H1 (cell line): Measurements from ENCODE around the gene ACBD6. TPM values are rescaled to one million over a fixed set of nuclear protein-coding genes. Genes with fewer than 3 reads are reported as not detected.

Source experiments
- CTCF ChIA-PET: fragments of 300-600 bp; sonication (Branson Sonifier 250); formaldehyde crosslinking; loops from one replicate; lab custom pipeline; 2021; ENCODE audit not compliant: partially characterized antibody; lab: Charles Lee
- POLR2A ChIA-PET: fragments of 300-600 bp; sonication (Branson Sonifier 250); formaldehyde crosslinking; loops from one replicate; lab custom pipeline; 2021; ENCODE audit warnings: inconsistent platforms; ENCODE audit not compliant: partially characterized antibody; lab: Charles Lee
- DNase-seq, 2 experiments: peaks; one replicate each; pipeline versions ENCODE4 v3.0.0 to v3.0.0-alpha.2; 2010 to 2022; ENCODE audit warnings: low spot score in 2 of 2, low read depth in 1 of 2, mixed read lengths in 1 of 2
- FAIRE-seq: peaks from 2 replicates; lab custom pipeline; 2011; peaks lifted over from hg19 to GRCh38; lab: Jason Lieb, UNC
- H2AFZ ChIP-seq: 2 replicates; pipeline ENCODE4 v1.8.1; 2012; ENCODE audit warnings: low read length, inconsistent platforms
- H2AK5ac ChIP-seq: 2 replicates; pipeline ENCODE4 v1.6.1; 2013; ENCODE audit warnings: low read depth, low read length
- H2BK120ac ChIP-seq: replicated peaks from 2 replicates; pipeline ENCODE3; 2013; ENCODE audit warnings: low read depth, low read length, inconsistent platforms
- H2BK12ac ChIP-seq: 2 replicates; pipeline ENCODE4 v1.6.1; 2013; ENCODE audit warnings: low read depth, low read length
- H2BK15ac ChIP-seq: 2 replicates; pipeline ENCODE4 v1.6.1; 2013; ENCODE audit warnings: low read length
- H2BK20ac ChIP-seq: 2 replicates; pipeline ENCODE4 v1.6.1; 2013; ENCODE audit warnings: low read length
- H2BK5ac ChIP-seq: 2 replicates; pipeline ENCODE4 v1.6.1; 2013; ENCODE audit warnings: low read depth, low read length
- H3K14ac ChIP-seq: 2 replicates; pipeline ENCODE4 v1.6.1; 2013; ENCODE audit warnings: inconsistent platforms; ENCODE audit not compliant: insufficient read length
- H3K18ac ChIP-seq: 2 replicates; pipeline ENCODE4 v1.6.1; 2013; ENCODE audit warnings: low read length; ENCODE audit errors: extremely low read depth
- H3K23ac ChIP-seq: 2 replicates; pipeline ENCODE4 v1.6.1; 2013; ENCODE audit warnings: inconsistent platforms; ENCODE audit not compliant: insufficient read length
- H3K23me2 ChIP-seq: 2 replicates; pipeline ENCODE4 v1.6.1; 2013; ENCODE audit warnings: low read depth, low read length
- H3K27ac ChIP-seq: 2 replicates; pipeline ENCODE4 v1.6.1; 2011; ENCODE audit warnings: low read depth, low read length, inconsistent platforms
- H3K27me3 ChIP-seq, 4 experiments: replicated peaks in 1 of 4; 1 replicate in 1 of 4; 2 replicates in 3 of 4; pipeline versions ENCODE4 v1.6.1 to v1.8.1; 2011 to 2013; ENCODE audit warnings: low read length in 3 of 4, mild to moderate bottlenecking in 3 of 4, inconsistent platforms in 2 of 4, mixed read lengths in 2 of 4, moderate library complexity in 1 of 4; ENCODE audit not compliant: control insufficient read depth in 3 of 4, insufficient read depth in 3 of 4; ENCODE audit errors: extremely low read depth in 1 of 4
- H3K36me3 ChIP-seq, 4 experiments: 2 replicates each; pipeline versions ENCODE4 v1.6.1 to v1.8.1; 2011 to 2013; ENCODE audit warnings: mild to moderate bottlenecking in 4 of 4, low read length in 3 of 4, moderate library complexity in 2 of 4, control low read depth in 1 of 4, inconsistent platforms in 1 of 4; ENCODE audit not compliant: insufficient read depth in 4 of 4, control insufficient read depth in 2 of 4
- H3K4ac ChIP-seq: replicated peaks from 2 replicates; pipeline ENCODE3; 2013; ENCODE audit warnings: low read length, low read depth, mixed read lengths, inconsistent platforms; ENCODE audit not compliant: insufficient read length
- H3K4me1 ChIP-seq, 4 experiments: replicated peaks in 1 of 4; 1 replicate in 1 of 4; 2 replicates in 3 of 4; pipeline versions ENCODE4 v1.6.1 to v1.8.1; 2011 to 2013; ENCODE audit warnings: low read length in 3 of 4, inconsistent platforms in 2 of 4, mixed read lengths in 1 of 4; ENCODE audit not compliant: insufficient read depth in 4 of 4, control insufficient read depth in 3 of 4
- H3K4me2 ChIP-seq, 2 experiments: 2 replicates each; pipeline versions ENCODE4 v1.6.1 to v1.8.1; 2011 to 2013; ENCODE audit warnings: low read depth in 2 of 2, low read length in 2 of 2, control low read depth in 1 of 2, inconsistent platforms in 1 of 2, mild to moderate bottlenecking in 1 of 2; ENCODE audit not compliant: insufficient read depth in 1 of 2
- H3K4me3 ChIP-seq, 4 experiments: fragments of 200-600, 300-600 bp in 1 of 4; sonication (generic), shearing (Covaris generic), sonication (Bioruptor Twin) in 1 of 4; 2 replicates each; pipeline versions ENCODE4 v1.5.1 to v1.8.1; 2011 to 2016; ENCODE audit warnings: low read length in 4 of 4, low read depth in 3 of 4, control low read depth in 2 of 4, inconsistent platforms in 2 of 4, mild to moderate bottlenecking in 2 of 4, mixed read lengths in 1 of 4, moderate library complexity in 1 of 4; ENCODE audit not compliant: insufficient read depth in 2 of 4; ENCODE audit errors: extremely low read depth in 1 of 4
- H3K56ac ChIP-seq: replicated peaks from 2 replicates; pipeline ENCODE3; 2013; ENCODE audit warnings: low read depth, mild to moderate bottlenecking, mixed read lengths, low read length, inconsistent platforms; ENCODE audit not compliant: insufficient read length
- H3K79me1 ChIP-seq: 2 replicates; pipeline ENCODE4 v1.6.1; 2013; ENCODE audit warnings: low read depth, low read length, control low read depth
- H3K79me2 ChIP-seq, 2 experiments: 2 replicates each; pipeline versions ENCODE4 v1.6.1 to v1.8.1; 2012 to 2013; ENCODE audit warnings: low read length in 2 of 2, mild to moderate bottlenecking in 2 of 2, inconsistent platforms in 1 of 2; ENCODE audit not compliant: insufficient read depth in 2 of 2, control insufficient read depth in 1 of 2
- H3K9ac ChIP-seq, 4 experiments: replicated peaks in 1 of 4; 1 replicate in 1 of 4; 2 replicates in 3 of 4; pipeline versions ENCODE4 v1.6.1 to v1.8.1; 2011 to 2013; ENCODE audit warnings: low read depth in 3 of 4, low read length in 3 of 4, control low read depth in 2 of 4, mild to moderate bottlenecking in 2 of 4, moderate library complexity in 2 of 4, inconsistent platforms in 1 of 4; ENCODE audit errors: extremely low read depth in 1 of 4
- H3K9me3 ChIP-seq, 2 experiments: 2 replicates each; pipeline versions ENCODE4 v1.6.1 to v1.8.1; 2012 to 2013; ENCODE audit warnings: mild to moderate bottlenecking in 2 of 2, moderate library complexity in 2 of 2, control low read depth in 1 of 2, inconsistent platforms in 1 of 2, low read depth in 1 of 2, low read length in 1 of 2, mixed read lengths in 1 of 2; ENCODE audit not compliant: insufficient read depth in 2 of 2
- H4K20me1 ChIP-seq, 2 experiments: replicated peaks in 1 of 2; 2 replicates each; pipeline versions ENCODE3 to v1.8.1; 2011 to 2013; ENCODE audit warnings: inconsistent platforms in 2 of 2, low read length in 2 of 2, mild to moderate bottlenecking in 1 of 2; ENCODE audit not compliant: insufficient read depth in 2 of 2, control insufficient read depth in 1 of 2
- H4K5ac ChIP-seq: 2 replicates; pipeline ENCODE4 v1.6.1; 2013; ENCODE audit warnings: low read length, low read depth, mixed read lengths, inconsistent platforms; ENCODE audit not compliant: insufficient read length
- H4K8ac ChIP-seq: 2 replicates; pipeline ENCODE4 v1.8.0; 2013; ENCODE audit warnings: mild to moderate bottlenecking, moderate library complexity, low read length, inconsistent platforms; ENCODE audit not compliant: insufficient read depth; ENCODE audit errors: extremely low read depth
- H4K91ac ChIP-seq: replicated peaks from 2 replicates; pipeline ENCODE3; 2013; ENCODE audit warnings: low read length, mixed read lengths, inconsistent platforms; ENCODE audit not compliant: insufficient read length
- CTBP2 ChIP-seq: IDR thresholded peaks from 2 replicates; pipeline ENCODE4 v1.7.0; 2011; ENCODE audit warnings: borderline replicate concordance, mild to moderate bottlenecking, moderate library complexity, mixed read lengths, low read length; ENCODE audit not compliant: insufficient read depth, insufficient read length
- RBBP5 ChIP-seq: IDR thresholded peaks from 2 replicates; pipeline ENCODE4 v1.7.1; 2012; ENCODE audit warnings: low read depth, mild to moderate bottlenecking, inconsistent platforms, low read length, moderate library complexity, borderline replicate concordance
- WGBS, 2 experiments: shearing (Covaris generic) in 1 of 2; methylation state at CpG; one replicate each; pipeline versions ENCODE4 v1.1.6 to v1.1.7; 2013 to 2015; ENCODE audit warnings: low lambda C conversion rate in 2 of 2, mixed read lengths in 2 of 2, inconsistent platforms in 1 of 2, low coverage in 1 of 2, missing lambda C conversion rate in 1 of 2; ENCODE audit not compliant: insufficient replicate concordance in 2 of 2, insufficient coverage in 1 of 2, insufficient read length in 1 of 2; ENCODE audit errors: extremely low coverage in 1 of 2, missing lambda C conversion rate in 1 of 2; 5-methylcytosine and 5-hydroxymethylcytosine counted together
- polyA plus RNA-seq, 7 experiments: library from polyadenylated mRNA; depleted of rRNA in 3 of 7; stranded (reverse) in 5 of 7; unstranded in 2 of 7; fragments of >200 nt in 5 of 7; fragments of 200-250 nt in 2 of 7; gene quantifications; 1 replicate in 5 of 7; 2 replicates in 1 of 7; 4 replicates in 1 of 7; pipeline versions ENCODE4 v1.2.1 to v1.2.3, GENCODE V29; 2011 to 2013; ENCODE audit warnings: missing spikeins in 2 of 7, mixed read lengths in 2 of 7
- total RNA-seq: library from RNA; stranded (reverse); fragmentation: NEBNext Ultra II Directional; extraction: Animal tissue kit (Norgen Biotek cat#: 25700); gene quantifications from 2 replicates; pipeline ENCODE4 v1.2.1, GENCODE V29; 2021

ACBD6 gene
- total and polyA plus RNA-seq, 2 of the 8 experiments (the other 6 are each of a cell fraction or from before 2014, with no cell fraction given) = 52.0 to 67.7 TPM

- POLR2A ChIA-PET = interaction anchor here (0.9 kb wide), 1 partner anchor 28 kb away, joined by 3 read pairs; no protein-coding TSS in a partner anchor
- CTCF ChIA-PET = no interaction called here
- FAIRE-seq = no peak
- TF ChIP-seq CTBP2 = no peak
- no peak for TF ChIP-seq RBBP5
These were observed 121.2 kb downstream of the ACBD6 start for GRCh38 chr1:180381184-180381580.

More at GRCh38 chr1:180381184-180381580, 121.2 kb downstream of the ACBD6 start:
- peaks cover 0 to 5% of the 10 kb centered on the region in 2 experiments; a peak in 2 of 4 replicates for H3K9me3 ChIP-seq
- H3K4me3 ChIP-seq = no peak overlapping the region
- no peaks in the 10 kb centered on the region for H3K27me3 ChIP-seq
- no peak overlapping the region for H3K4ac ChIP-seq
- no peaks in the 10 kb centered on the region; a peak in 2 of 8 replicates for H3K36me3 ChIP-seq
- H4K20me1 ChIP-seq = no peaks in the 10 kb centered on the region
- H3K27ac ChIP-seq = no peak overlapping the region
- H3K9ac ChIP-seq = no peak overlapping the region
- H2BK5ac ChIP-seq = no peak overlapping the region
- no peak overlapping the region for H4K8ac ChIP-seq
- no peak overlapping the region for H2AK5ac ChIP-seq
- H3K23me2 ChIP-seq = no peaks in the 10 kb centered on the region; the same call in 1 of the 2 replicates
- DNase-seq = no peak
- 91% methylated on average over 4 of the region's 4 CpGs; no CpG with 5 or more reads in 1 of the 2 experiments for WGBS, 2 experiments
- H3K4me1 ChIP-seq = no peaks in the 10 kb centered on the region
- no peak overlapping the region for H2BK120ac ChIP-seq
- H4K5ac ChIP-seq = no peak overlapping the region
- H3K18ac ChIP-seq = no peak overlapping the region
- peaks cover 2% of the 10 kb centered on the region; the same call in 1 of the 2 replicates for H3K79me1 ChIP-seq
- H2AFZ ChIP-seq = no peak overlapping the region
- H4K91ac ChIP-seq = no peak overlapping the region
- no peak overlapping the region for H3K23ac ChIP-seq
- no peak overlapping the region for H2BK12ac ChIP-seq
- H3K79me2 ChIP-seq = peaks cover 0 to 59% of the 10 kb centered on the region in 2 experiments; a peak in 2 of 4 replicates
- H3K14ac ChIP-seq = no peak overlapping the region
- no peak overlapping the region for H3K56ac ChIP-seq
- H3K4me2 ChIP-seq = no peak overlapping the region
- H2BK20ac ChIP-seq = no peak overlapping the region
- H2BK15ac ChIP-seq = no peak overlapping the region
